SH-SY5Y (cell line): ENCODE results near the gene ZSCAN5B.
"Not testable (repeated sequence)": the region's sequence is repeated elsewhere in the genome, so short reads cannot be mapped to it uniquely, and the experiment has no call there.

Experiments used
- GATA2 ChIP-seq: IDR thresholded peaks from 2 replicates; pipeline ENCODE4 v1.6.1; 2011; ENCODE audit warnings: mild to moderate bottlenecking, low read depth, low read length
- GATA3 ChIP-seq: IDR thresholded peaks from 2 replicates; pipeline ENCODE4 v1.6.1; 2011; ENCODE audit warnings: low read depth, mild to moderate bottlenecking, low read length, moderate library complexity

Gene ZSCAN5B

GRCh38 chr19:56177564-56178243 is 19.9 kb downstream of the ZSCAN5B start:
- TF ChIP-seq GATA3 (no peak), GATA2 (no peak)

DNA sequence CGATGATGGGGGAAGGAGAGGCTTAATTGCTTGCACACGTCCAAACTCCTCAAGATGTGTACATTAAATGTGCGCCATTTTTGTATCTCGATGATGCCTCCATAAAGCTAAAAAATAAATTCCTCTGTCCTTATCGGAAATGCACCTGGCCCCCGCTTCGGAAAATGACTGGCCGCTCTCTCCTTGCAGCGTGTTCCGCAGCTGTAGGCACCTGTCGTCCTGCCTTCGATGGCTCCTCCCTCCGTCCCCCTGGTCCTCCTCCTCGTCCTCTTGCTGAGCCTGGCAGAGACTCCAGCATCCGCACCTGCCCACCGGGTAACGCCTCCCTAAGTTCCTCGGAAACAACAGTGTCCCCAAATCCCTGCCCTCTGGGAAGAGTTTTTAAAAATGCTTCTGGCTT is 20.7 kb downstream of the ZSCAN5B start:
- TF ChIP-seq GATA3 (no peak), GATA2 (no peak)

GRCh38 chr19:56175861-56176307 is 21.7 kb downstream of the ZSCAN5B start, which contains the start of gene GALP:
Gene GALP (plus strand): TSS chr19:56176008. CDS start chr19:56177109, 1,101 bp downstream.
- TF ChIP-seq GATA3, GATA2: not testable (repeated sequence)

- no peak for TF ChIP-seq GATA3
- TF ChIP-seq GATA2 = no peak
Observed at GRCh38 chr19:56174550-56174949, 23.0 kb downstream of the ZSCAN5B start.

DNA sequence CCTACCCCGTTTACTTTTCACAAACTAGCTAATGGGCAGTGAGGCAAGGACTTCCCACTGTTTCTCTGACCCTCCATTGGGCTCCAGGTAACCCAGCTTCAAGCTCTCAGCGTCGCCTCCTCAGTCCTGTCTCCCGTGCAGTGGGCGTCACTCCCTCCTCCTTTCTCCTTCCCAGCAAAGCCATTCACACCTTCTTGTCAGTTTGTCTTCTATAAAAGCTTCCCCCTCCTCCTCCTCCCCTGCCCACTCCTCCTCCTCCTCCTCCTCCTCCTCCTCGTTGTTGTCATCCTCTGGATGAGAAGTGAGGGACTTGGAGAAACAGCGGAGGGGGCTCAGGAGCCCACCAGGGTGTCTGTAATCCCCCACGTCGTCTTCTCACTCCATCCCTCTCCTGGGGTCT is 23.5 kb downstream of the ZSCAN5B start:
- TF ChIP-seq GATA3 = no peak
- no peak for TF ChIP-seq GATA2

DNA sequence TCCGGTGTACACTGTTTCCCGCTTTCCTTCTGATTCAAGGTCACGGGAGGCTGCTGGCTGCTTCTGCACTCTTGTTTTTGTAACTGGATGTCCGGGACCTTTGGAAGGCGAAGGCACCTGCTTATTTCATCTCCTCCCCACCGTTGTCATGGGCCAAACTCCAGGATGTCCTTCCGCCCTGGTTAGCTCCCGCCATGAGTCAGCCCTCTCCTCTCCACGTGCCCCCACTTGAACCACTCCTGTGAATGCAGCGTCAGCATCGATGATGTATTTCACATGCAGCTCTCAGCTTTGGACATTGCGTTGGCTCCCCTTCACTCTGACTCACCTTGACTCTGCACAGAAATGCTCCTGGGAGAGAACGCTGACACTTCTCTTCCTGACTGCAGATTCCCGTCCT is 27.3 kb downstream of the ZSCAN5B start:
- TF ChIP-seq GATA2 = no peak
- no peak for TF ChIP-seq GATA3

GRCh38 chr19:56167064-56167578 is 30.5 kb downstream of the ZSCAN5B start:
- no peak for TF ChIP-seq GATA2
- no peak for TF ChIP-seq GATA3

- TF ChIP-seq GATA3 = no peak
- TF ChIP-seq GATA2 = no peak
Observed at GRCh38 chr19:56163097-56163496, 34.5 kb downstream of the ZSCAN5B start.

GRCh38 chr19:56162258-56162657 is 35.3 kb downstream of the ZSCAN5B start:
- TF ChIP-seq GATA2 = no peak

GRCh38 chr19:56161534-56161933 is 36.0 kb downstream of the ZSCAN5B start:
- no peak for TF ChIP-seq GATA2
- TF ChIP-seq GATA3 = no peak

GRCh38 chr19:56159622-56160271 is 37.8 kb downstream of the ZSCAN5B start:
- TF ChIP-seq GATA2 = no peak
- no peak for TF ChIP-seq GATA3

GRCh38 chr19:56159009-56159559 is 38.5 kb downstream of the ZSCAN5B start:
- TF ChIP-seq GATA3 (no peak), GATA2 (no peak)

DNA sequence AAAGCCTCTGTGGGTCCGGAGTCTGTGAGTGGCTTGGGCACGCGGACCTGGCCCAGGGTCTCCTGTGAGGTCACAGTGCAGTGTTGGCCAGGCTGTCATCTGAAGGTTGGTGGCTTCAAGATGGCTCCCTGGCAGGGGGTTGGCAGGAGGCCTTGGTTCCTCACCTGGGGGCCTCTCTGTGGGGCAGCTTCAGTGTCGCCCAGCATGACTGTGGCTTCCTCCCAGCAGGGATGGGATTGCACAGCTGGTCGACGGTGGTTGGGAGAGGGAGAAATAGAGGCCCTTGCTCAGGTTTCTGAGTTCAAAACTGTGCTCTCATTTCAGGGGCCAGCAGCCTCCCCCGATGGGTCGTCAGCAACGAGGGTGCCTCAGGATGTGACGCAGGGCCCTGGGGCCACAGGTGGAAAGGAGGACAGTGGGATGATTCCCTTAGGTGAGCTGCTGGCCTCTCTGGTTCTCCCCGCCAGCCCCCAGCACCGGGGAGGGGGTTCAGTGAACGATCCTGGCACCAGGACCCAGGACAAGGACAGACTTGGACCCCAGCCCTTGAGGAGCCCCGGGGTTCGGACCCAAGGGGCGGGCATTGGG is 39.3 kb downstream of the ZSCAN5B start:
- no peak for TF ChIP-seq GATA2
- TF ChIP-seq GATA3 = no peak

DNA sequence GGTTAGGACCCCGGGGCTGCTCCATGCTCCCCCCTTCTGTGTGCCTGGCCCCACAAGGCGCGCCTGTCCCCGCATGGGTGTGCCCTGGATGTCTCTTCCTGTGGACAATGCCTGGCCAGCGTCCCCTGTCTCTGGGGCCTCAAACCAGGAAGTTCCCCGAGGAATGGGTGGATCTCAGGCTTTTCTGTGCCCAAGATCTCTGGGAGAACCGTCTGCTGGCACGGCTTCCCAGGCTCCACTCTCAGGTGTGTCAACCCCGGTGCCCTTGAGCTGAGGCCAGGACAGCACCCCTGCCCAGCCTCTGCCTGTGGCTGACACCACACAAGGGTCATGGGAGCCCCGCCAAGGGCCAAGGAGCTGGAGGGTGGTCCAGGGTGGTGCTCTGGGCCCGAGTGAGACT is 40.8 kb downstream of the ZSCAN5B start:
- TF ChIP-seq GATA3 (no peak), GATA2 (no peak)

- TF ChIP-seq GATA2 (no peak), GATA3 (no peak)
Observed at GRCh38 chr19:56155124-56155687, 42.4 kb downstream of the ZSCAN5B start.
